K562 (cell line): ENCODE results near the gene CSK.

ENCODE experiments used
- EP300 ChIP-seq: IDR thresholded peaks from 2 replicates; pipeline ENCODE4 v1.6.1; 2012; ENCODE audit warnings: low read length, improper control_type of control experiment
- SP2 ChIP-seq: IDR thresholded peaks from 2 replicates; pipeline ENCODE4 v1.6.1; 2011; ENCODE audit warnings: mild to moderate bottlenecking, low read depth, low read length, moderate library complexity; ENCODE audit not compliant: poor library complexity, severe bottlenecking; ENCODE audit errors: extremely low read depth

GRCh38 chr15:74769463-74770025, 12.3 kb upstream of the CSK start:
- TF ChIP-seq SP2 (no peak), EP300 (no peak)
